ENCODE data around the gene SULT1C2.
"Not testable (repeated sequence)": the region's sequence is repeated elsewhere in the genome, so short reads cannot be mapped to it uniquely, and the experiment has no call there.

The SULT1C2 gene

DNA sequence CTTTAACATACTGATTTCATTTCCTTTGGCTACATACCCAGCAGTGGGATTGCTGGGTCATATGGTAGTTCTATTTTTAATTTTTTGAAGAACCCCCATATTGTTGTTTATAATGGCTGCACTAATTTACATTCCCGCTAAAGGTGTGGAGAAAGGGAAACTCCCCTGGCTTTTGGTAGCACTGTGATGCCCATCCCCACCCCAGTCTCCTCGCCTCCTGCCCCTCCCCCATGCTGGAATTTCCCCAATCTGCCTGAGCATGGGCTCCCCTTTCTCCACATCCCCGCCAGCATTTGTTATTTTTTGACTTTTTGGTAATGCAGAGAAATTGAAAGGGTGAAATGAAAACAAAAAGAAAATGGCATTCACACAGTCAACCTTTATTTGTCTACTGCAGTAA lies 59.1 kb downstream of the SULT1C2 start:
- WGBS, 2 experiments = 71% methylated on average over 3 of the region's 3 CpGs; no CpG with 5 or more reads in 1 of the 2 experiments
- Histone ChIP-seq H3K36me3 (ENCODE audit: control insufficient read depth, insufficient read depth, low read length) (no peaks in the 10 kb centered on the region), H3K27ac (ENCODE audit: insufficient read depth, low read depth, low read length, poor library complexity, severe bottlenecking) (no peak overlapping the region)

GRCh38 chr2:108348816-108349570 lies 60.3 kb downstream of the SULT1C2 start:
- H3K4me3 ChIP-seq (ENCODE audit: insufficient read depth, low read depth, low read length) = no peak overlapping the region
- no peaks in the 10 kb centered on the region for H3K4me1 ChIP-seq (ENCODE audit: control insufficient read depth, insufficient read depth, low read length)
- no peaks in the 10 kb centered on the region for H3K36me3 ChIP-seq (ENCODE audit: control insufficient read depth, insufficient read depth, low read length)
- no peaks in the 10 kb centered on the region for H3K27me3 ChIP-seq (ENCODE audit: control insufficient read depth, insufficient read depth, low read length, poor library complexity, severe bottlenecking)
- H3K27ac ChIP-seq (ENCODE audit: insufficient read depth, low read depth, low read length, poor library complexity, severe bottlenecking) = no peak overlapping the region
- H3K9me3 ChIP-seq (ENCODE audit: control insufficient read depth, low read length) = no peaks in the 10 kb centered on the region
- whole genome bisulfite sequencing, 2 experiments = 92 to 95% methylated on average over 5 of the region's 5 CpGs

More for the DNA sequence above, 59.1 kb downstream of the SULT1C2 start:
- H3K9me3 ChIP-seq (ENCODE audit: control insufficient read depth, low read length) = no peaks in the 10 kb centered on the region
- no peaks in the 10 kb centered on the region for H3K27me3 ChIP-seq (ENCODE audit: control insufficient read depth, insufficient read depth, low read length, poor library complexity, severe bottlenecking)
- no peaks in the 10 kb centered on the region for H3K4me1 ChIP-seq (ENCODE audit: control insufficient read depth, insufficient read depth, low read length)
- no peak overlapping the region for H3K4me3 ChIP-seq (ENCODE audit: insufficient read depth, low read depth, low read length)

GRCh38 chr2:108349571-108349928 lies 60.9 kb downstream of the SULT1C2 start:
- no peaks in the 10 kb centered on the region for H3K9me3 ChIP-seq (ENCODE audit: control insufficient read depth, low read length)
- 82 to 87% methylated on average over 2 of the region's 2 CpGs for WGBS, 2 experiments
- no peaks in the 10 kb centered on the region for H3K27me3 ChIP-seq (ENCODE audit: control insufficient read depth, insufficient read depth, low read length, poor library complexity, severe bottlenecking)
- H3K4me3 ChIP-seq (ENCODE audit: insufficient read depth, low read depth, low read length) = no peak overlapping the region
- no peaks in the 10 kb centered on the region for H3K36me3 ChIP-seq (ENCODE audit: control insufficient read depth, insufficient read depth, low read length)
- H3K27ac ChIP-seq (ENCODE audit: insufficient read depth, low read depth, low read length, poor library complexity, severe bottlenecking) = no peak overlapping the region
- H3K4me1 ChIP-seq (ENCODE audit: control insufficient read depth, insufficient read depth, low read length) = no peaks in the 10 kb centered on the region

DNA sequence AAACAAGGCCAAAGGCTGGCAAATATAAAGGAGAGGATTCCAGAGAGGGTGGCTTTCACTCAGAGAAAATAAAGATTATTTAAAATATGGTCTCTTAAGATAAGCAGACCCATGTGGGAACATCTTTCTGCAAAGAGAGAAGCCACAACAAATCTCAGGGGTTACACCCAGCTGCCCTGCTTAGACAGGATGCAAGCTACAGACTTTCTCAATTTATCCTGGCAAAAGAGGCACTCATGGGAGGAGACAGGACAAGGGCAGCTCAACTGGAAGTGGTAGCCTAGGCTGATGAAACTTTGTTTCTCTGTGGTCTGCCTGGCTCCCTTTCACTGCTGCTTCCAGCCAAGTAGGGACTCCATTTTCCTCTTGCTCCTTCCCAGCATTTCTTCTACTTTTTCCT lies 63.2 kb downstream of the SULT1C2 start:
- Histone ChIP-seq H3K4me3 (ENCODE audit: insufficient read depth, low read depth, low read length) (no peak overlapping the region), H3K27ac (ENCODE audit: insufficient read depth, low read depth, low read length, poor library complexity, severe bottlenecking) (no peak overlapping the region), H3K27me3 (ENCODE audit: control insufficient read depth, insufficient read depth, low read length, poor library complexity, severe bottlenecking) (no peaks in the 10 kb centered on the region), H3K9me3 (ENCODE audit: control insufficient read depth, low read length) (no peaks in the 10 kb centered on the region), H3K36me3 (ENCODE audit: control insufficient read depth, insufficient read depth, low read length) (no peaks in the 10 kb centered on the region), H3K4me1 (ENCODE audit: control insufficient read depth, insufficient read depth, low read length) (no peaks in the 10 kb centered on the region)

- H3K36me3 ChIP-seq (ENCODE audit: control insufficient read depth, insufficient read depth, low read length) = no peaks in the 10 kb centered on the region
- H3K27me3 ChIP-seq (ENCODE audit: control insufficient read depth, insufficient read depth, low read length, poor library complexity, severe bottlenecking) = no peaks in the 10 kb centered on the region
- no peak overlapping the region for H3K4me3 ChIP-seq (ENCODE audit: insufficient read depth, low read depth, low read length)
- no peaks in the 10 kb centered on the region for H3K9me3 ChIP-seq (ENCODE audit: control insufficient read depth, low read length)
- H3K4me1 ChIP-seq (ENCODE audit: control insufficient read depth, insufficient read depth, low read length) = no peaks in the 10 kb centered on the region
- no peak overlapping the region for H3K27ac ChIP-seq (ENCODE audit: insufficient read depth, low read depth, low read length, poor library complexity, severe bottlenecking)
- whole genome bisulfite sequencing, 2 experiments = 82 to 90% methylated on average over 5 of the region's 5 CpGs
Measured at GRCh38 chr2:108354136-108354535, 65.4 kb downstream of the SULT1C2 start.

GRCh38 chr2:108355906-108356734 lies 67.4 kb downstream of the SULT1C2 start:
- Histone ChIP-seq H3K4me3 (ENCODE audit: insufficient read depth, low read depth, low read length) (no peak overlapping the region), H3K27me3 (ENCODE audit: control insufficient read depth, insufficient read depth, low read length, poor library complexity, severe bottlenecking) (no peaks in the 10 kb centered on the region), H3K27ac (ENCODE audit: insufficient read depth, low read depth, low read length, poor library complexity, severe bottlenecking) (no peak overlapping the region), H3K36me3 (ENCODE audit: control insufficient read depth, insufficient read depth, low read length) (no peaks in the 10 kb centered on the region), H3K9me3 (ENCODE audit: control insufficient read depth, low read length) (no peaks in the 10 kb centered on the region), H3K4me1 (ENCODE audit: control insufficient read depth, insufficient read depth, low read length) (no peaks in the 10 kb centered on the region)
- 83 to 87% methylated on average over 1 to 2 of the region's 2 CpGs for WGBS, 2 experiments

GRCh38 chr2:108359336-108359735 lies 70.6 kb downstream of the SULT1C2 start:
- not testable (repeated sequence) for H3K27me3 ChIP-seq (ENCODE audit: control insufficient read depth, insufficient read depth, low read length, poor library complexity, severe bottlenecking); H3K27ac ChIP-seq (ENCODE audit: insufficient read depth, low read depth, low read length, poor library complexity, severe bottlenecking); H3K9me3 ChIP-seq (ENCODE audit: control insufficient read depth, low read length); H3K36me3 ChIP-seq (ENCODE audit: control insufficient read depth, insufficient read depth, low read length); H3K4me1 ChIP-seq (ENCODE audit: control insufficient read depth, insufficient read depth, low read length); H3K4me3 ChIP-seq (ENCODE audit: insufficient read depth, low read depth, low read length)
- WGBS, 2 experiments = 94 to 97% methylated on average over 1 of the region's 1 CpG

Measured in ectodermal cell (in vitro differentiated cells).